ENCODE results near the gene CHTF18. TPM values are rescaled to one million over a fixed set of nuclear protein-coding genes. Genes with fewer than 3 reads are reported as not detected.
A peak's percentile ranks its signal among the peaks of the same experiment; 100 is the strongest.

The CHTF18 gene
- total RNA-seq, 6 donors from 2014 or later: 4.1 to 39.8 (median 17.9) TPM

DNA sequence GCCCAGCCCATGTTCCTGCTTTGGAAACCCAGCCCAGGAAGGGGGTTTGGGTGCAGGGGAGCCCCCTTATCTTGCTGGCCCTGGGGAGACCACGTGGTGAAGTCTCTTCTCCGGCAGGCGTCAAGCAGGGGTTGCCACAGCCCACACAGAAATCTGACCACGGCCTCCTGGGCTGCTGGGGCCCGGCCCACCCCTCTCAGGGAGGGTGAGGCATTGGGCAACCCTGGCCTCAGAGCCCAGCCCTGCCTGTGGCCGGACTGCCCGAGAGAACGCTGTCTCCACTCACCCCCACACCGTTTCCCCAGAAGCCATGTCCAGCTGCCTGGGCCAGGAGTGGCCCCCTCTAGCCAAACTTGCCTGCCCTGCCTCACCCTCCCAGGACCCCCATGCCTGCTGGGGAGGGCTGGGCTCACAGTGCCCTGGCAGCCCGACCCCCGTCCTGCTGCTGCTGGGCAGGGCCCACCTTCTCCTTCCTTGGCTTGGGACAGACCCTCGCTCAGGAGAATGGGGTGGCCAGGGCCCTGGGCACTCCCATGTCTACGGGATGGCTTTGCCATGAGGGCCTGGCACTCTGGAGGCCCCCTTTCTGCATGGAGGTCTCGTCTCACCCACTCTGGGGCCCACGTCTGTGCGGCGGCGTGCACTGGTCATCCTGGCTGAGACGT is 6.9 kb upstream of the CHTF18 start:
- H3K9me3 ChIP-seq: no peaks in the 10 kb centered on the region
- ATAC-seq (ENCODE audit: low FRiP score in 2 of 2): no peak
- TF ChIP-seq, protein P1, sequence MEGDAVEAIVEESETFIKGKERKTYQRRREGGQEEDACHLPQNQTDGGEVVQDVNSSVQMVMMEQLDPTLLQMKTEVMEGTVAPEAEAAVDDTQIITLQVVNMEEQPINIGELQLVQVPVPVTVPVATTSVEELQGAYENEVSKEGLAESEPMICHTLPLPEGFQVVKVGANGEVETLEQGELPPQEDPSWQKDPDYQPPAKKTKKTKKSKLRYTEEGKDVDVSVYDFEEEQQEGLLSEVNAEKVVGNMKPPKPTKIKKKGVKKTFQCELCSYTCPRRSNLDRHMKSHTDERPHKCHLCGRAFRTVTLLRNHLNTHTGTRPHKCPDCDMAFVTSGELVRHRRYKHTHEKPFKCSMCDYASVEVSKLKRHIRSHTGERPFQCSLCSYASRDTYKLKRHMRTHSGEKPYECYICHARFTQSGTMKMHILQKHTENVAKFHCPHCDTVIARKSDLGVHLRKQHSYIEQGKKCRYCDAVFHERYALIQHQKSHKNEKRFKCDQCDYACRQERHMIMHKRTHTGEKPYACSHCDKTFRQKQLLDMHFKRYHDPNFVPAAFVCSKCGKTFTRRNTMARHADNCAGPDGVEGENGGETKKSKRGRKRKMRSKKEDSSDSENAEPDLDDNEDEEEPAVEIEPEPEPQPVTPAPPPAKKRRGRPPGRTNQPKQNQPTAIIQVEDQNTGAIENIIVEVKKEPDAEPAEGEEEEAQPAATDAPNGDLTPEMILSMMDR (IDR thresholded peaks at IDR 0.05): no peak
- TF ChIP-seq POLR2A (IDR thresholded peaks at IDR 0.05) (no peak), EP300 (IDR thresholded peaks at IDR 0.05) (no peak), POLR2AphosphoS5 (IDR thresholded peaks at IDR 0.05) (no peak)
- peak in 1 of 2 donors; percentile 67 for DNase-seq
- no peak overlapping the region for H3K27ac ChIP-seq
- H3K4me3 ChIP-seq: no peak overlapping the region
- WGBS, 2 donors: 67 to 68% methylated on average over 7 to 19 of the region's 19 CpGs
- H3K4me1 ChIP-seq: peaks cover 0 to 21% (median 5%) of the 10 kb centered on the region in 4 donors
- H3K27me3 ChIP-seq: no peaks in the 10 kb centered on the region
- H3K36me3 ChIP-seq: peaks cover 0 to 12% (median 7%) of the 10 kb centered on the region in 4 donors

DNA sequence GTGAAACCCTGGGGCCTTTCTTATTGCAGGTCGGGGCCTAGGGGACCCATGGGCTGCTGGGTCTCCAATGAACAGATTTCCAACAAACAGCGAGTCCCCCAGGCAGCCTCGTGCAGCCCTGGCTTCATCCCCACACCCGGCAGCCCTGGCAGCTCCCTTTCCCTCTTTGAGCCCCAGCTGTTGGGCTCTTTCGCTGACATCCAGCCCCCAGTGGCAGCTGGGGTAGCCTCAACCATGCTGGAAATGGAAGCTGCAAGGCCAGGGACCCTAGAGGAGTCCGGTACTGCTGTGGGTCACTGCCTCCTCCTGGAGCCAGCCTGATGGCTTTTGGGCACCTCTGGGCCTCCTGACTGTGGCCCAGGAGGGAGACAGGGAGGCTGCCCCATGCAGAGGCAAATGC is 6.2 kb upstream of the CHTF18 start:
- H3K27ac ChIP-seq: no peak overlapping the region
- 62 to 80% methylated on average over 2 to 6 of the region's 6 CpGs for WGBS, 2 donors
- no peak for TF ChIP-seq EP300 (IDR thresholded peaks at IDR 0.05)
- no peak for TF ChIP-seq POLR2AphosphoS5 (IDR thresholded peaks at IDR 0.05)
- no peak for TF ChIP-seq POLR2A (IDR thresholded peaks at IDR 0.05)
- TF ChIP-seq, protein P1 (IDR thresholded peaks at IDR 0.05): no peak
- peaks cover 0 to 18% (median 8%) of the 10 kb centered on the region in 4 donors for H3K36me3 ChIP-seq
- DNase-seq: no peak
- ATAC-seq (ENCODE audit: low FRiP score in 2 of 2): no peak
- peaks cover 4 to 29% (median 11%) of the 10 kb centered on the region in 4 donors for H3K4me1 ChIP-seq
- no peak overlapping the region for H3K4me3 ChIP-seq
- H3K27me3 ChIP-seq: no peaks in the 10 kb centered on the region
- H3K9me3 ChIP-seq: no peaks in the 10 kb centered on the region

DNA sequence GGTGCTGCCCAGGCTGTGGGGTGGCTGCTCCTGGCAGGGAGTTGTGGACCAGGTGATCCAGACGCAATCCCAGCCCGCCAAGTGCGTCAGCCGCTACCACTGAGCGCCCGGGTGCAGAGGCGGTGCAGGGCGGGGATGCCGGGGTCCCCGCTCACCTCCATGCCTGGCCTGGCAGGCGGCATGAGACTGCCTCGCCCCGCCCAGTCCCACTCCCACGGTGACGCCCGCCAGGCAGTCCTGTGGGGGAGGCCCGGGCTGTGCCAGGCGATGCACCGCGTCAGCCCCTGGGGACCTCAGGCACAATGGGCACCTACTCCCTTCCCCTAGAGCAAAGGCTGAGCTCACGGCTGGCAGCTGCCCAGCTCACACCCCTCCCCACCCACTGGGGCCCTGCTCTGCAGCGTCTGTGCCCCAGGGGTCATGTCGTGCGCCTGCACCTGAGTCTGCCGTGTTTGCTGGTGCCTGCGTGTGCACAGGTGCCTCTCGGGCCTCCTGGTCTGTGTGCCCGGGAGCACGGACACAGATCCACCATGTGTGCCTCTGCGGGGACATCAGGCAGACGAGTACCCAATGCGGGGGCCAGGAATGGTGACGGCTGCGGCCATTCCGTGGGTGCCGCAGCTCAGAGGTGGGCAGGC is 5.5 kb upstream of the CHTF18 start:
- peaks cover 9 to 35% (median 17%) of the 10 kb centered on the region in 4 donors for H3K4me1 ChIP-seq
- H3K27ac ChIP-seq: no peak overlapping the region
- no peak for TF ChIP-seq POLR2A (IDR thresholded peaks at IDR 0.05)
- TF ChIP-seq, protein P1 (IDR thresholded peaks at IDR 0.05): no peak
- peaks cover 0 to 18% (median 8%) of the 10 kb centered on the region in 4 donors for H3K36me3 ChIP-seq
- H3K27me3 ChIP-seq: no peaks in the 10 kb centered on the region
- H3K4me3 ChIP-seq: no peak overlapping the region
- DNase-seq (no peak), ATAC-seq (ENCODE audit: low FRiP score in 2 of 2) (no peak)
- H3K9me3 ChIP-seq: no peaks in the 10 kb centered on the region
- 52 to 100% methylated on average over 3 to 23 of the region's 36 CpGs for WGBS, 2 donors

DNA sequence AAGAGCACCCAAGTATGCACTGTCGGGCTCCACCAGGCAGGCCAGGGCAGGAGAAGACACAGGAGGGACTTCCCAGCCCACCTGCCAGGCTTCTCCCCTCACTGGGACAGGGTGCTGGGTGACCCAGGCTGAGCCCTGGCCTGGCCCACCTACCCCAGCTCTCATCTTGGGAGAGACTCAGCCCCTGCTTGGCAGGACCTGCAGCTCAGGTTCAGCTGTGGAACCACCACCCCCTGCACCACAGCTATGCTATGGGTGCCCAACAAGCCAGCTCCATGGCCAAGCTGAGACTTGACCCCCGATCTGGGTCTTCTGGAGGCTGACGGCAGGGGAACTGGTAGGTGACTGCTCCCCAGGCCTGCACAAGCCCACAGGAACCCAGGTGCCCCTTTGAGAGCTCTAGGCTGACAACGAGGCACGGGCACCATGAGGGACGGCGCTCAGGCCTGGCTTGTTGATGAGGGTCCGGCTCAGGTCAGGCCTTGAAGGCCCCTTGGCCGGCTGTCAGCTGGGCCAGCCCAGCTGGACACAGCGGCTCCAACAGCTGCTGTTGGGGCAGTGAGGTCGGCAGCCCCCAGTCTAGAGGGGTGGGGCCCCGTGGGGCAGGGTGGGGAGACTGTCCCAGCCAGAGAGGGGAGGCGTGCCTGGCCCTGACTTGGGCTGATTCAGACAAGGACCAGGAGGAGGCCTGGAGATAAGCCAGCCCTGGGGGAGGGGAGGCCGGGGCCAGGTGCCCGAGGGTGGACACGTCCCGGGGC is 4.8 kb upstream of the CHTF18 start:
- no peaks in the 10 kb centered on the region for H3K9me3 ChIP-seq
- TF ChIP-seq, protein P1 (IDR thresholded peaks at IDR 0.05): no peak
- TF ChIP-seq EP300 (IDR thresholded peaks at IDR 0.05) (no peak), POLR2A (IDR thresholded peaks at IDR 0.05) (no peak), POLR2AphosphoS5 (IDR thresholded peaks at IDR 0.05) (no peak)
- no peak overlapping the region for H3K4me3 ChIP-seq
- peaks cover 0 to 18% (median 8%) of the 10 kb centered on the region in 4 donors for H3K36me3 ChIP-seq
- no peaks in the 10 kb centered on the region for H3K27me3 ChIP-seq
- DNase-seq (no peak), ATAC-seq (ENCODE audit: low FRiP score in 2 of 2) (no peak)
- 20 to 58% methylated on average over 5 to 17 of the region's 17 CpGs for WGBS, 2 donors
- H3K4me1 ChIP-seq: peaks cover 9 to 38% (median 17%) of the 10 kb centered on the region in 4 donors
- H3K27ac ChIP-seq: no peak overlapping the region
